GM21526 (cell line): ENCODE results near the gene ACSF3.
"Not testable (repeated sequence)": the region's sequence is repeated elsewhere in the genome, so short reads cannot be mapped to it uniquely, and the experiment has no call there.

Experiments used
- ATAC-seq: cut with Tn5 transposase; IDR thresholded peaks from one replicate; pipeline ENCODE4 v1.9.1; 2021; ENCODE audit warnings: moderate library complexity; ENCODE audit not compliant: unreplicated experiment, low FRiP score

Gene ACSF3

GRCh38 chr16:89184933-89185794 is 91.5 kb downstream of the ACSF3 start:
- no peak for ATAC-seq

GRCh38 chr16:89185887-89186592 is 92.4 kb downstream of the ACSF3 start:
- ATAC-seq: not testable (repeated sequence)

DNA sequence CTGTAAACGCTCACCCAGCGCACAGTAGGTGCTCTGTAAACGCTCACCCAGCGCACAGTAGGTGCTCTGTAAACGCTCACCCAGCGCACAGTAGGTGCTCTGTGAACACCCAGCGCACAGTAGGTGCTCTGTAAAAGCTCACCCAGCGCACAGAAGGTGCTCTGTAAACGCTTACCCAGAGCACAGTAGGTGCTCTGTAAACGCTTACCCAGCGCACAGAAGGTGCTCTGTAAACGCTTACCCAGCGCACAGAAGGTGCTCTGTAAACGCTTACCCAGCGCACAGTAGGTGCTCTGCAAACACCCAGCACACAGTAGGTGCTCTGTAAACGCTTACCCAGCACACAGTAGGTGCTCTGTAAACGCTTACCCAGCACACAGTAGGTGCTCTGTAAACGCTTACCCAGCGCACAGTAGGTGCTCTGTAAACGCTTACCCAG is 93.0 kb downstream of the ACSF3 start:
- ATAC-seq: not testable (repeated sequence)

- no peak for ATAC-seq
Observed at GRCh38 chr16:89187032-89187769, 93.5 kb downstream of the ACSF3 start.

DNA sequence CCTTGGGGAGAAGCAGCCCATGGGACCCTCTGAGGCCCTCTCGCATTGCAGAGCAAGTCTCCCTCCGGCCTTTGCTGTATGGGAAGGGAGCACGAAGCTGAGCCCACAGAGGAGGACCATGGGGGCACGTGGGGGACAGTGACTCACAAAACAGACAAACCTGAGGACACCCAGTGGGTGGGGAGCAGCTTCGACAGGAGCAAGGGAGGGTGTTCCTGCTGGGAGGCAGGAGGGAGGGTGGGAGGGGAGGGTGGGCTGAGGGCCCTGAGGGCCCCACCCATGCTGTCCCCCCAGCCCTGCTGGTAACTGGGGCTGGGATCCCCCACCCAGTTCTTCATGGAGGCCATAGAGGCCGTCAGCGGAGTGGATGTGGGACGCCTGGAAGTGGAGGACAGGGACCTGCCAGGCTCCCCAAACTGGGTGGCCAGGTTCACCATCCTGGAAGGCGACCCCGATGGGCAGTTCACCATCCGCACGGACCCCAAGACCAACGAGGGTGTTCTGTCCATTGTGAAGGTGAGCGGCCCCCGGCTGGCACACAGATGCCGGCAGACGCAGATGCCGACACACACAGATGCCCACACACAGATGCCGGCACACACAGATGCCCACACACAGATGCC is 94.2 kb downstream of the ACSF3 start:
- ATAC-seq: no peak

- not testable (repeated sequence) for ATAC-seq
Observed at GRCh38 chr16:89188471-89189357, 95.1 kb downstream of the ACSF3 start.

GRCh38 chr16:89189358-89190025 is 95.8 kb downstream of the ACSF3 start:
- ATAC-seq: no peak

GRCh38 chr16:89190150-89190958 is 96.7 kb downstream of the ACSF3 start:
- no peak for ATAC-seq

GRCh38 chr16:89191033-89191900 is 97.6 kb downstream of the ACSF3 start:
- ATAC-seq: no peak

DNA sequence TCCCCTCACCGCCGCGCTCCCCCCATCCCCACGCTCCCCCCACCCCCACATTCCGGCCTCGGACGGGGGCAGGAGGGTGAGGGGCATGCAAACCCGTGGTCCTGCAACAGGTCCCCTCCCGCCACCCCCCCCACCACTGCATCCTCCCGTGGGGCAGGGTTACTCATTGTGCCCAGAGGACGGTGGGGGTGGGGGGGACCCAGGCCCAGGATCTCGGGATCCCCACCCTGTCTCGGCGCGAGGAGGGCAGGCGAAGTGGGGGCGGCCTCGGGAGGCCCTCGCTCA is 98.2 kb downstream of the ACSF3 start:
- no peak for ATAC-seq

- ATAC-seq: not testable (repeated sequence)
Observed at GRCh38 chr16:89192186-89192955, 98.7 kb downstream of the ACSF3 start.

- no peak for ATAC-seq
Observed at GRCh38 chr16:89192956-89193575, 99.4 kb downstream of the ACSF3 start.

DNA sequence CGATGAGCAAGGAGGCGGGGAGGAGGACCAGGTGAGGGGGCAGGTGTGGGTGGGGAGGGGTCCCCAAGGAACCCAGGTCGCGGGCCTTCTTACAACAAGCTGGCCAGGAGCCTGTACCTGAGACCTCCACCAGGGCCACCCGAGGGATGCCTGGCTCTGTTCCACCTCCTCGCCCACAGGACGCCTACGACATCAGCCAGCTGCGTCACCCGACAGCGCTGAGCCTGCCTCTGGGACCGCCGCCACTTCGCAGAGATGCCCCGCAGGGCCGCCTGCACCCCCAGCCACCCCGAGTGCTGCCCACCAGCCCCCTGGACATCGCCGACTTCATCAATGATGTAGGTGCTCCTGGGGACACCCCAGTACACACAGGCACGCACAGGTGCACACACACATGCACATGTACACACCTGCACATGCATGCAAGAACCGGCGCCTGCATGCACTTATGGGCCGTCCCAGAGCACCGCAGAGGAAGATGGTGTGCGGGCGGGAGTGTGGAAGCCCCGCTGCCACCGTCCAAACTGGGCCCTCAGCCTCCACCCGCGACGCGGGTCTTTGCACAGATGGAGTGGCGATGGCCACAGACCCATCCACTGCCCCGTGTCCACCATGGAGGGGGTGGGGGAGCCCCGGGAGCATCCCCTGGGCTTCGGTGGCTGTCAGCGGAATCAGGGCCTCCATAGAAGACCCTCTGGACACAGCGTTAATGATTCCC is 100.1 kb downstream of the ACSF3 start:
- no peak for ATAC-seq

DNA sequence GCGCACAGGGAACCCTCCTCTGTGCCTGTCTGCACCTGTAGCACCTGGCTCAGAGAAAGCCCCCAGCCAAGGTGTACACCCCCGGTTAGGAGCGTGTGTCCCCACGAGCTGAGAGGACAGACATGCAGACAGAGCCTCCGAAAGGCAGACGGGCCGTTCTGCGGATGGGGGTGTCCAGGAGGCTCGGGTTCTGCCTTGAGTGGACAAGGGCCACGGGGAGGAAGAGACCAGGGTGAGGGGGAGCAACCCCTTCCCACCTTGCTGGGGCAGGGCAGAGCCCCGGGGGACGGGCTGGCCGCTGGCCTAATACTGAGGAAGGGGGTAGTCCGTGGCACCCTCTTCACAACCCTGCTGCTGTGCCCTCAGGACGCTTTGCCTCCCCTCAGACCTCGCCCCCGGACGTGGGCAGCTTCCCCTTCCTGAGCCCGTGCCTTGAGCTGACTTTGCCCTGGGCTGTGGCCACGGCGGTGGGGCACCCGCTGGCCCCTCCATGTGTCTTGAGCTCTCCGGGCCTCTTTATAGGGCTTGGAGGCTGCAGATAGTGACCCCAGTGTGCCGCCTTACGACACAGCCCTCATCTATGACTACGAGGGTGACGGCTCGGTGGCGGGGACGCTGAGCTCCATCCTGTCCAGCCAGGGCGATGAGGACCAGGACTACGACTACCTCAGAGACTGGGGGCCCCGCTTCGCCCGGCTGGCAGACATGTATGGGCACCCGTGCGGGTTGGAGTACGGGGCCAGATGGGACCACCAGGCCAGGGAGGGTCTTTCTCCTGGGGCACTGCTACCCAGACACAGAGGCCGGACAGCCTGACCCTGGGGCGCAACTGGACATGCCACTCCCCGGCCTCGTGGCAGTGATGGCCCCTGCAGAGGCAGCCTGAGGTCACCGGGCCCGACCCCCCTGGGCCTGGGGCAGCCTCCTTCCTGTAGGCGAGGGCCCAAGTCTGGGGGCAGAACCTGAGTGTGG is 101.0 kb downstream of the ACSF3 start:
- ATAC-seq: no peak
